Umbilical cord (tissue), 2 donors: ENCODE data around the gene PACRGL. TPM values are rescaled to one million over a fixed set of nuclear protein-coding genes. Genes with fewer than 3 reads are reported as not detected.
"Not testable (repeated sequence)": the region's sequence is repeated elsewhere in the genome, so short reads cannot be mapped to it uniquely, and the experiment has no call there.

ENCODE experiments used
- DNase-seq: peaks from one replicate; pipeline ENCODE4 v3.0.0-alpha.2; 2015; ENCODE audit warnings: low spot score
- total RNA-seq: library from RNA; depleted of rRNA; stranded (reverse); fragments of >200 nt; gene quantifications from one replicate; pipeline ENCODE4 v1.2.3, GENCODE V29; 2014; ENCODE audit warnings: low replicate concordance; ENCODE audit not compliant: insufficient read depth

Gene PACRGL
- total RNA-seq, 1 donor from 2014 or later: 72.5 TPM

DNA sequence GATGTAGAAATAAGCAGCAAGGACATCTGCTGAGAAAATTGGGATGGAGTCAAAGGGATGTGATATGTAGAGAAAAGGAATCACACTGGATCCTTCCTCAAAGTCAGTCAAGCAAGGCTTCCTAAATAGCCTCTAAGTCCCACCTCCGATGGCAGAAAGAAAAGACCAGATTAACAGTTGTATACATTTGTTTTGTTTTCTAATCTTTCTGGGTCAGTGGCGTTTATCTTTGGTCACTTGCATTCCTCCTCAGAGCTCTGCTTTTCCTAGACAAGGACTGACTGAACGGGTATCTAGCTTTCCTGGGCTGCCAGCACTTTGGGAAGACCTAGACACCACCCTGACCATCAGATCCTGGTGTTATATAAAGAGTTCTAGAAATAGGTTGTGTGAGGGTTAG, 23.2 kb downstream of the PACRGL start:
- DNase-seq: no peak

DNA sequence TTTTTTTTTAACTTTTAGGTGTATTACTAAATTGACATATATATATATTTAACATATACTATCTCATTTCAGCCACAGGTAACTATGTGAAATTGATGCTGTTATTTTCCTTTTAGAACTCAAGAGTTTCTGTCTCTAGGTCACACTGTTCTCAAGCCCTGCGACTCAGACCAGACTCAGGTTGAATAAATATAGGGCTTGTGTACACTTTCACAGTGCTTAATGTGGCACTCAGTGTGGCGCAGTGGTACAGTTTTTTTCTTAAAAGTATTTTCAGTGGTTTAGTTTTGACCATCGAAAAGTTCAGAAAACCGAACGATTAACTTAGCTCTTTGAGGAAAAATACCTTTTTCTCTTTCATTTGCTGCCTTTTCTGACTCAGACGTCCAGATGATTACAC, 24.7 kb downstream of the PACRGL start:
- no peak for DNase-seq

DNA sequence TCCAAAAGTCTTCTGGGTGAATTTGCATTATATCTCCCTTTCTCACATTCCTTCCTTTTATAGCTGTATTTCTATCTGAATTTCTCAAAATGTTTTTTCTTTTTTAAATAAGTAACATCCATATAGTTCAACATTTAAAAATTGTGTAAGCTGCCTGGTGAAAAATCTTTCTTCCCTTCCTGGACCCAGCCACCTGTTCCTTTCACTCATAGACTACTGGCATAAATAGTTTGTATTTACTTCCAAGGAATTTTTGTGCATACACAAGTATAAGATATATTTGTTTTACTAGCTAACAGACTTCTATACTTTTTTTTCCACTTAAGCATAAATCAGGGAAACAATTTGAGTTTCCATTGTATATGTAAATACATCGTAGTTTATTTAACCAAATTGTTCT, 35.7 kb downstream of the PACRGL start:
- DNase-seq: no peak

DNA sequence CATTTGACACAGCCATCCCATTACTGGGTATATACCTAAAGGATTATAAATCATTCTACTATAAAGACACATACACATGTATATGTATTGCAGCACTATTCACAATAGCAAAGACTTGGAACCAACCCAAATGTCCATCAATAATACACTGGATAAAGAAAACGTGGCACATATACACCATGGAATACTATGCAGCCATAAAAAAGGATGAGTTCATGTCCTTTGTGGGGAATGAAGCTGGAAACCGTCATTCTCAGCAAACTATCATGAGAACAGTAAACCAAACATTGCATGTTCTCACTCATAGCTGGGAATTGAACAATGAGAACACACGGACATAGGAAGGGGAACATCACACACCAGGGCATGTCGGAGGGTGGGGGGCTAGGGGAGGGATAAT, 45.7 kb downstream of the PACRGL start:
- not testable (repeated sequence) for DNase-seq

DNA sequence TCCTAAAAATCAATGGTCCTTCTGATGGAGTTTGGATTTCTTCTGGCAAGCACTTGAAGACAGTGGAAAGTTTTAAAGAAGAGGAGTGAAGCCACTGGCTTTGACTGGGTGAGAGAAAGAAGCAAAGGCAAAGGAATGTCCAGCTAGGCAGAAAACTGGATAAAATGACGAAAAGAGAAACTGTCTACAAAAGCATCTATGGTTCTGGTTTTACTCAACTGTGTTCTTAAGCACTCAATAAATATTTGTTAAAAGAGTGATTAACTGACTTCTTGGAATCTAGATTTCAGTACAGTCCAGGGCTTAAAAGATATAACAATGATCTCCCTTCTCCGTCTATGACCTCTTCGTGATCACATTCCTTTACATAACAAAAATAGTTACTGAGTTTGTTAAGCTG, 52.4 kb downstream of the PACRGL start:
- DNase-seq: peak; percentile 94

DNA sequence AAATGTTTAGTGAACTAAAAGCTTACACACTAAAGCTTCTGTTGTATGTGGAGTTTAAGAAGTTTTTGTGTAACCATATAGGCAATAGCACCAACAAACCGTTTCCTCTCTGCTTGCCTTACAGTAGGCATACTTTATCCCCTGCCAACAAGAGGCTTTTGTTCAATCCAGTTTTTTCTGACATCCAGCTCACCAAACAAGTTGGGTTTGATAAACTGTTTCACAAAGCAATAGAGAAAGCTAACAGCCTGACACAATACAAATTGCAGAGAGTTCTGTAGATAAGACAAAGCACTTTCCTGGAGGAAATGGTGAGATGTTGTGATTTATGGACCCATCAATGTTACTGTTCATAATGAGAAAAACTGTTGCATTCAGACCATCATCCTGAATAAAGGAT, 53.8 kb downstream of the PACRGL start:
- peak; percentile 61 for DNase-seq

DNA sequence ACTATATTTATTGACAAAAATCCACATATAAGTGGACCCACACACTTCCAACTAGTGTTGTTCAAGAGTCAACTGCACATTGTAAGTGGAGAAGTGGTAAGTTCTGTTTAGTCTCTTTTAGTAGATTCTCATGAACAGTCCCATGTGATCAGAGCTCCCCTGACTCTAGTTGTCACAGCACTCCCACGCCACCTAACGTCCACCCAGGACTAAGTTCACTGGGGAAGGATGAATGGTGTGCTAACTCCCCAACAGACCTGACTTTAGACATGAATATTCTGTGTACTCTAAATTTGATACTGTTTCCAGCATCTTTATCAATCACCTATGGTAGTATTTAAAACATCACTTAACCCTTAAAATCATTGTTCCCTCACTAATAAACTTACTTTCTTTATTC, 59.8 kb downstream of the PACRGL start:
- no peak for DNase-seq

DNA sequence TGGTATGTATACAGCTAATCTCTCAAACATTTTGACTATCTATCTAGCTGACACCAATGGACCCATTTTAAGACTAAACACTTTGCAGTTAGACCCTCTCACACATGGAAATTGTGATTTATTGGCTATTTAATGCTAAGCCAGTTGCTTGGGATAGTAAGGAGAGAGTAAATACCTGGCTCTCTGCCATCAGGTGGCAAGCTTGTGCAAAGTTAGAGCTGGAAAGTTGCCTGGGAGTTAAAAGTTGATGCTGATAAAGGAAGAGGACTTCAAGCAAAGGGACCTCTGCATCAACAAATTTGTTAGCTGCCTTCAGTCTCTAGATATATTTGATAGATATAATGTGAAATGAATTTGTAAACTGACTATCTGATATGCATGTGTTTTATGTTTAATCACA, 61.1 kb downstream of the PACRGL start:
- DNase-seq: no peak

DNA sequence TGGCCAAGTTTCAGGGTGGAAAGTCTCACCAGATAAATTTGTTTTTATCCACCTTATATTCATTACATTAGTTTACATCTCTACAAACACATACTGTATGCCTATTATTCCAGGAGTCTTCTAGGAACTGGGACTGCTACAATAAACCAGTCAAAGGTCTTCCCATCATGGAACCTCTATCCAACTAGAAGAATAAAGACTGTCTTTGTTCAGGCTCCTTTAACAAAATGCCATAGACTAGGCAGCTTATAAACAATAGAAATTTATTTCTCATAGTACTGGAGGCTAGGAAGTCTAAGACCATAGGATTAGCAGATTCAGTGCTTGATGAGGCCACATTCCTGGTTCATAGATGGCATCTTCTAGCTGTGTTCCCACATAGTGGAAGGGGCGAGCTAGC, 61.6 kb downstream of the PACRGL start:
- no peak for DNase-seq

DNA sequence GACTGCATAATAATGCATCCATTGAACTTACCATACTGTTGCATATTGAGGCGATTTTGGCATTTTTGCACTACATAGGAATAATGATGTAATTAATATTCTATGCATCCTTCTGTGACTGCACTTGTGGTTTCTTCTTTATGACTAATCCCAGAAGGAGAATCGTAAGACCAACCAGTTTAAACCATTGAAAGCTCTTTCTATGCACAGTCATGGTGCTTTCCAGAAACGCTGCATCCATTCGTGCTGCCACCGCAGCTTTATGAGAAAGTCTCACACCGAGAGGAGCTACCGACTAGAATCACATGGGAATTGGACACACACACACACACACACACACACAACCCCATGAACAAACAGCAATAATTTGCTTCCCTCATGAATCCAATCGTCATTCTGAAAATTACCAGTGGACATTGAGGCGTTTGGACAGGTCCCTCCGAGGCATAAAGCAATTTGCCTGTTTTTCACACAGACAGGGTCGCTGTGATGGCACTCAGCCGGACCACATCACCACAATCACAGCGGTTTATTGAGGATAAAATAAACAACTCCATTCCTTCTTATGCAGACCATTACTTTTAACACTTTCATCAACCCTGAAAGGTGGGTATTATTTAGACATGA, 64.2 kb downstream of the PACRGL start:
- no peak for DNase-seq

DNA sequence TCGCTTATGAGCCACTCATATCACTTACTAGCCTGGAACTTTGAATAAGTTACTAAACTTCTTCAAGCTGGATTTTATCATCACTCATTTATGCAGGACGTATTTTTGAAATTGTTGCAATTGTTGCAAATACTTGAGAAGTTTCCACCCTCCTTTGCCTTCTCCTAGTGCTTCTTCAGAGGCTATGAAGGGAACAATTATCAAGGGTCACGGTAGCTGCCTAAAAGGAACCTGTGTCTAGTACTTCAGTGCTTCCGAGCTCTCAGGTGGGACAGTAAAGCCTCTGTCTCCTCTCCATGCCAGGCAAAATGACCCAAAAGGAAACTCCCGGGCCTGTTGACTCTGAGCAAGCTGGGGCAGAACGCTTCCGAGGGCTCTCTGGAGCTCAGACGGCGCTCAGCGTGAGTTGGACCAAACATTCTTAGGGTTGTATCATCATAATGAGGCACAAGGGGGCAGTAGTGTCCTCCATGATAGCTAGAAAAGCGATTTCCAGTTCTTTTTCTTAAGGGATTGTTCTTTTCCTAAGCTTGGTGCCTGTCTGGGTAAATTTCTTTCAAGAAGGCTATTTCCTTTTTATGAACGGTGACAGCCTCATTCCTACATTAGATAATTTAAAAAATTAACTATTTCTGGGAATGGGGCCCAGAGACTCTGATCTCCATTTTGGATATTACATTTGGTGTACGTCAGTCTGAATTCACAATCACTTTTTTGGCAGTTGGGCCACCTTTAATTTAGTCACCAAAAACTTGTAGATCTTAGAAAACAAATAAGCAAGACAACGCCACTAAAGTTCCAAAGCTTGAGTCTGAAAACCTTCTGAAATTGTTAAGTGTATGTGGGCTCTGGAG, 73.1 kb downstream of the PACRGL start:
- DNase-seq: peak; percentile 84

DNA sequence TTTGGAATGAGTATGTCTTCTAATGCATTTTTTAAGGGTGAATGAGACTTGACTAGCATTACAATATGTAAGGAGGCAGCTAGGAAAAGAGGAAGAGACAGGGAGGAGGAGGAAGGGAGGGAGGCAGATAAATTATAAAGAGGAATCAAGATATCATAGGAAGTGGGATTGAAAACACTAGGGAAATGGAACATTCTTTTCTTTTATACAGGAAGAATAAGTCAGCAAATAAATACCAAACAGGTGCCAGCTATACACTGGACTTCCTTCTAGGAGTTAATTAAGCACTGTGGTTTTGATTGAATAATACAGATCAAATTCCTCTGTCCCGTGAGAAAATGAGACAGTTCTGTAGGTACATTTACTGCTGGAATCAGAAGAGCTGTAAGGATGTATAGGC, 78.6 kb downstream of the PACRGL start:
- DNase-seq: no peak

DNA sequence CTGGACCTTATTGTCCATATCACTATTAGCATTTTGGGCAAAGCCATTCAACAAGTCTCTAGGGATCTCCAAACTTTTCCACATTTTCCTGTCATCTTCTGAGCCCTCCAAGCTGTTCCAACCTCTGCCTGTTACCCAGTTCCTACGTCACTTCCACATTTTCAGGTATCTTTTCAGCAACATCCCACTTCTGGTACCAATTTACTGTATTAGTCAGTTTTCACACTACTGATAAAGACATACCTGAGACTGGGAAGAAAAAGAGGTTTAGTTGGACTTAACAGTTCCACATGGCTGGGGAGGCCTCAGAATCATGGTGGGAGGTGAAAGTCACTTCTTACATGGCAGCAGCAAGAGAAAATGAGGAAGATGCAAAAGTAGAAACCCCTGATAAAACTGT, 82.9 kb downstream of the PACRGL start:
- DNase-seq: not testable (repeated sequence)

DNA sequence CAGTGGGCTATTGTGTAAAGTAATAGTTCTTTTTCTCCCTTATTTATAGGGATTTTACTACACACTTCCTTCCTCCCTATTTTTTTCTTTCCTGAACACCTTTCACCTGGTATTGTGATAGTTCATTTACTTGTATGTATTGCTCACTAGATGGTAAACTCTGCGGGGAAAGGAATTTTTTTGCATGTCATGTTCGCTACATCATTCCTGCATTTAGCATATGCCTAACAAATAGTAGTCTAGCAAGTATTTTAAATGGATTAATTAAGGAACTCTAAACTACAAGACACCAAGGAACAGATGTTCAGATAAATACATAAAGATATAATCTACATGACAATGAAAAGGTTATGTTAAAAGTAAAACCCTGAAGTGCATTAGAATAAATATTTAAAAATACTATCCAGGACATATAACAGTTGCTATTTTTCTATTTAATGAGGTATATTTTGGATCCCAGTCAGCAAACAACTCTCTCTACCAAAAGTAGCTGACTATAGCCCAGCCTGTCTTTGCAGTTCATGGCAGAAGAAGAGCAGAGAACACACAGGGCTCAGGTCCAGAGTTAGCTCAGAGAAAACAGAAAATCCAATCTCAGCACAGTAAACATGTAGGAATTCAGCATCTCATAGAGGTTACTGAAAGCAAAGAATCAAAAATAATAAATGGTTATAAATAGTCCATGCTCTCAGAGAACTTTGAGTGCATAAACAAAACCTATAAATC, 87.8 kb downstream of the PACRGL start:
- DNase-seq: peak; percentile 68
